ENCODE results near the gene ST8SIA1. TPM values are rescaled to one million over a fixed set of nuclear protein-coding genes. Genes with fewer than 3 reads are reported as not detected.
A peak's percentile ranks its signal among the peaks of the same experiment; 100 is the strongest.

ST8SIA1 gene
- total and polyA plus RNA-seq, 2 donors = 1.6 to 2.3 TPM

DNA sequence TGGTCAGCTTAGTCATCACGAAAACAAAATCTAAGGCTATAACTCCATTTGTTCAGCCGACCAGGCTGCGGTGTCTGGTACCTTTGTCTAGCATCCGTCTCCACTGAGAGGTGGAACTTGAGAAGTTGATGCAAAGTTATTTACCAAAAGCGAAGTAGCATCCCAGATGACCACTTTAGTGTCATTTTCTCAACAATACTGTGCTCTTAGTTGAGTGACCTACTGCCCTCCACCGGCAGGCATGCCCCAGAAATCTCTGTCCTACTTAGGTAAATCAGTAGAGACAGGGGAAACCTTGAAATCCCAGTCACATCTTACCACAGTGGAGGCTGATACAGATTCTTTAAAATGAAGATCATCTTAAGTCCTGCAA, 1.3 kb upstream of the ST8SIA1 start:
- no peak overlapping the region for H3K27ac ChIP-seq (ENCODE audit: low read depth in 1 of 2, low read length in 1 of 2)
- peaks cover 2 to 14% of the 10 kb centered on the region in 2 donors for H3K4me1 ChIP-seq (ENCODE audit: control insufficient read depth in 2 of 2, insufficient read depth in 2 of 2, low read length in 2 of 2)
- no peaks in the 10 kb centered on the region for H3K36me3 ChIP-seq (ENCODE audit: control insufficient read depth in 2 of 2, insufficient read depth in 2 of 2, low read length in 1 of 2)
- peaks cover 27 to 46% of the 10 kb centered on the region in 2 donors for H3K27me3 ChIP-seq (ENCODE audit: control insufficient read depth in 2 of 2, insufficient read depth in 1 of 2, low read length in 1 of 2)
- 4% methylated on average over 6 of the region's 6 CpGs for WGBS
- peak overlapping the region; percentile 39 to 55 for H3K4me3 ChIP-seq (ENCODE audit: low read length in 2 of 2)
- no peaks in the 10 kb centered on the region for H3K9me3 ChIP-seq (ENCODE audit: control insufficient read depth in 2 of 2, insufficient read depth in 1 of 2, low read length in 1 of 2)
- DNase-seq (ENCODE audit: low read depth in 6 of 9, low spot score in 9 of 9) = no peak

DNA sequence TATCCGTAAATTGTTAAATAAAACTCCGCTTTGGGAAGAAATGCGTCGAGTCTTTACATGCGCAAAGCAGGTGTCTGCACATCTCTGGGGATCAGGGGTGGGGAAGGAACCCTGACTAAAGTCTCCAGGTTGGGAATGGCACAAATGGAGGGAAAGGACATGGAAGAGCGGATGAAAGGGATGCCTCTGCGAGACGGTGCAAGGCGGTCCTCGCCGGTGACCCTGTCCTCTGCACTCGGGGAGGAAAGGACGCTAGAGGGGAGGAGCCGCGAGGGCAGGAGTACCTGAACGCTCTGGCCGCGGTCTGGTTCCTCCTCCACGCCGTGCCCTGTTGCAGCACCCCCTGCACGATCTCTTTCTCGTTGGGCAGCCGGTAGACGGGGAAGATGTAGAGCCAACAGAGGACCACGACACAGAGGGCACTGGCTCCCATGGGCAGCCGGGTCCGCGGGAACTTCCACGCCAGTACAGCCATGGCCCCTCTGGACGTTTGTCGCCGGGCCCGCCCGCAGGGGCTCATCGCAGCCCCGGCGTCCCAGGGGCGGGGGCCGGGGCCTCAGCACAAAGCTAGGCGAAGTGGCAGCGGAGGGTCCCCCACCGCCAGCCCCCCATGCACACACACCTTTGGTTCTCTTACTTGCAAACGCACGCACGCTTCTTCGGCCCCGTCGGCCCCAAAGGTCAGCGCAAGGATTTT, 646 bp downstream of the ST8SIA1 start:
- 7% methylated on average over 49 of the region's 49 CpGs for WGBS
- Histone ChIP-seq H3K27ac (ENCODE audit: low read depth in 1 of 2, low read length in 1 of 2) (no peak overlapping the region), H3K27me3 (ENCODE audit: control insufficient read depth in 2 of 2, insufficient read depth in 1 of 2, low read length in 1 of 2) (peaks cover 27 to 46% of the 10 kb centered on the region in 2 donors), H3K9me3 (ENCODE audit: control insufficient read depth in 2 of 2, insufficient read depth in 1 of 2, low read length in 1 of 2) (no peaks in the 10 kb centered on the region), H3K4me3 (ENCODE audit: low read length in 2 of 2) (peak overlapping the region; percentile 39 to 55), H3K36me3 (ENCODE audit: control insufficient read depth in 2 of 2, insufficient read depth in 2 of 2, low read length in 1 of 2) (no peaks in the 10 kb centered on the region), H3K4me1 (ENCODE audit: control insufficient read depth in 2 of 2, insufficient read depth in 2 of 2, low read length in 2 of 2) (peaks cover 2 to 14% of the 10 kb centered on the region in 2 donors)
- DNase-seq (ENCODE audit: low read depth in 6 of 9, low spot score in 9 of 9) = no peak

DNA sequence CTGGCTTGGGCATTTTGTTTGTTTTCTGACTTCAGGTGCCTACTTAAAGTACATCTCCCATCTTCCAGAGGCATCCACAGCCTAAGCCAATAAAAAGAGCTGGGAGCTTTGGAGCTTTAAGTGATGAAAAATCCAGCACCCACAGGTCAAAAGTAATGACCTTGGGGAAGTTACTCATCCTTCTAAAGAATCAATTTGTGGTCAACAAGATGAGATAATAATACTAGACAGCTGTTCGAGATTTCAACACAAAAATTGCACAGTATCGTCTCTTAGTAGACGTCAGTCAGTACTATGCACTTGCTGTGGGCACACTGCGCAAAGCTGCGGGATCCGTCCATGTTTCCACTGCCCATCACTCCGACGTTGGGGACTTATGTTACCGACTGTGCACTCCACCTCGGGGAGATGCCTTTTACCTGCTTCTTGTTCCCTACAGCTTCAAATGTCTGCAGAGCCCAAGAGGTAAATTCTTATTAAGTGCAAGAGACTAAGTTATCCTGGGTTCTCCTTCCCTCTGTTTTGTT, 1.3 kb downstream of the ST8SIA1 start:
- H3K36me3 ChIP-seq (ENCODE audit: control insufficient read depth in 2 of 2, insufficient read depth in 2 of 2, low read length in 1 of 2) = no peaks in the 10 kb centered on the region

DNA sequence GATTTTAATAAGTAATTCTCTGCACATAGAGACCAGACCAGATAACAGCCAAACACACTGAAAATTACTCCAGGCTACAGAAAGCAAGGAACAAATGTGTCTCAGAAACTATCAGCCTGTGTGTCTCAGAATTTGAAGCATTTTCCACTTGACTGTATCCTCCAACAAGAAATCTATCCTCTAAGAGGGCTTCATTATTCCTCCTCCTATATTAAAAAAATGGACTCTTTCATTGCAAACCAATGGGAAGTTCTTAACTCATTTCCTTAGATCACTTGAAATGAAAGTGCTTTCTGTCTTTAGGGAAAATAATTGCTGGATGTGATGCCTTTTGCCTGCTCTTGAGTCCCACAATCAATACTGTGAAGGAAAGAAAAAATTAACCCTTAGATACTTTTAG, 2.3 kb downstream of the ST8SIA1 start:
- H3K4me3 ChIP-seq (ENCODE audit: low read length in 2 of 2) = no peak overlapping the region
- H3K27me3 ChIP-seq (ENCODE audit: control insufficient read depth in 2 of 2, insufficient read depth in 1 of 2, low read length in 1 of 2) = peaks cover 27 to 46% of the 10 kb centered on the region in 2 donors
- no peaks in the 10 kb centered on the region for H3K36me3 ChIP-seq (ENCODE audit: control insufficient read depth in 2 of 2, insufficient read depth in 2 of 2, low read length in 1 of 2)
- no peaks in the 10 kb centered on the region for H3K9me3 ChIP-seq (ENCODE audit: control insufficient read depth in 2 of 2, insufficient read depth in 1 of 2, low read length in 1 of 2)
- no peak overlapping the region for H3K27ac ChIP-seq (ENCODE audit: low read depth in 1 of 2, low read length in 1 of 2)
- H3K4me1 ChIP-seq (ENCODE audit: control insufficient read depth in 2 of 2, insufficient read depth in 2 of 2, low read length in 2 of 2) = peaks cover 2 to 14% of the 10 kb centered on the region in 2 donors
- no peak for DNase-seq (ENCODE audit: low read depth in 6 of 9, low spot score in 9 of 9)

More for the DNA sequence above, 1.3 kb downstream of the ST8SIA1 start:
- Histone ChIP-seq H3K4me3 (ENCODE audit: low read length in 2 of 2) (no peak overlapping the region), H3K4me1 (ENCODE audit: control insufficient read depth in 2 of 2, insufficient read depth in 2 of 2, low read length in 2 of 2) (peaks cover 2 to 14% of the 10 kb centered on the region in 2 donors), H3K27me3 (ENCODE audit: control insufficient read depth in 2 of 2, insufficient read depth in 1 of 2, low read length in 1 of 2) (peaks cover 27 to 46% of the 10 kb centered on the region in 2 donors), H3K9me3 (ENCODE audit: control insufficient read depth in 2 of 2, insufficient read depth in 1 of 2, low read length in 1 of 2) (no peaks in the 10 kb centered on the region), H3K27ac (ENCODE audit: low read depth in 1 of 2, low read length in 1 of 2) (no peak overlapping the region)
- DNase-seq (ENCODE audit: low read depth in 6 of 9, low spot score in 9 of 9) = no peak
- 57% methylated on average over 10 of the region's 10 CpGs for WGBS

DNA sequence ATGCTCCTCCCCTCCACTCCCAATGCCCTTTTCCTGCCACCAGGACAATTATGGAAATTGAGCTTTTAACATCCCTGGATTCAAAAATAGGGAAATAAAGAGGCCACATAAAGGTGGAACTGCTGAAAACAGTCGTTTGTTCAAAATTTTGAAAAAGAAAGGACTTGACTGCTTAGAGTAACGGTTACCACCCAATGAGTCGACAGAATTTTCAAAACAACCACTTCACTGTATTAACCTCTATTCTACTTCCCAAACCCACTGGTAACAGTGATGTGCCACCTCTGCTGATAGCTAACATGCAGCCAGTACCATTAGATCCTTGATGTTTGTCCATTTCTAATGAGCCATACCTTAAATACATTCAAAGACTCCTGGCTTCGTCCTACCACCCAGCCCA, 4.9 kb downstream of the ST8SIA1 start:
- Histone ChIP-seq H3K9me3 (ENCODE audit: control insufficient read depth in 2 of 2, insufficient read depth in 1 of 2, low read length in 1 of 2) (no peaks in the 10 kb centered on the region), H3K27me3 (ENCODE audit: control insufficient read depth in 2 of 2, insufficient read depth in 1 of 2, low read length in 1 of 2) (peaks cover 20 to 26% of the 10 kb centered on the region in 2 donors), H3K4me1 (ENCODE audit: control insufficient read depth in 2 of 2, insufficient read depth in 2 of 2, low read length in 2 of 2) (peaks cover 2 to 7% of the 10 kb centered on the region in 2 donors), H3K36me3 (ENCODE audit: control insufficient read depth in 2 of 2, insufficient read depth in 2 of 2, low read length in 1 of 2) (no peaks in the 10 kb centered on the region), H3K27ac (ENCODE audit: low read depth in 1 of 2, low read length in 1 of 2) (no peak overlapping the region), H3K4me3 (ENCODE audit: low read length in 2 of 2) (no peak overlapping the region)
- 44% methylated on average over 4 of the region's 4 CpGs for WGBS
- DNase-seq (ENCODE audit: low read depth in 6 of 9, low spot score in 9 of 9) = no peak

DNA sequence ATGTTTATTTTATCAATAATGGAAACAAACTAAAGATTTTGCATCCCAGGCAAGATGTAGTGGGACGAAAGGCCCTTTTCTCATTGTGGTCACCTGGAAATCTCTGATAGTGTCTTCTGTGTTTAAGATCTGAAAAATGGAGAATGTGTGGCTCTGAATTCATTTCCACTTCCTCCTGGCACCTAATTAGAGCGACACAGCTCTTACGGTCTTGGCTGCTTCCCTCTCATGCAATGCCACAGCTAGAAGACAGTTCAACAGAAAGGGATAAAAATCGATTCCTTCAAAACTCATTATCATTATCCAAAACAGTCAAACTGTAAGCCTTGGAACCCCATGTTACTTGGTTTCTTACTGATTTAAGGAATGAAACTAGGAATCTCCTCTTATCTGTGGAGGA, 9.3 kb downstream of the ST8SIA1 start:
- no peak for DNase-seq (ENCODE audit: low read depth in 6 of 9, low spot score in 9 of 9)
- H3K9me3 ChIP-seq (ENCODE audit: control insufficient read depth in 2 of 2, insufficient read depth in 1 of 2, low read length in 1 of 2) = no peaks in the 10 kb centered on the region
- H3K4me1 ChIP-seq (ENCODE audit: control insufficient read depth in 2 of 2, insufficient read depth in 2 of 2, low read length in 2 of 2) = no peaks in the 10 kb centered on the region
- H3K27ac ChIP-seq (ENCODE audit: low read depth in 1 of 2, low read length in 1 of 2) = no peak overlapping the region
- no peak overlapping the region for H3K4me3 ChIP-seq (ENCODE audit: low read length in 2 of 2)
- H3K36me3 ChIP-seq (ENCODE audit: control insufficient read depth in 2 of 2, insufficient read depth in 2 of 2, low read length in 1 of 2) = no peaks in the 10 kb centered on the region
- no peaks in the 10 kb centered on the region for H3K27me3 ChIP-seq (ENCODE audit: control insufficient read depth in 2 of 2, insufficient read depth in 1 of 2, low read length in 1 of 2)
- 42% methylated on average over 4 of the region's 4 CpGs for WGBS

DNA sequence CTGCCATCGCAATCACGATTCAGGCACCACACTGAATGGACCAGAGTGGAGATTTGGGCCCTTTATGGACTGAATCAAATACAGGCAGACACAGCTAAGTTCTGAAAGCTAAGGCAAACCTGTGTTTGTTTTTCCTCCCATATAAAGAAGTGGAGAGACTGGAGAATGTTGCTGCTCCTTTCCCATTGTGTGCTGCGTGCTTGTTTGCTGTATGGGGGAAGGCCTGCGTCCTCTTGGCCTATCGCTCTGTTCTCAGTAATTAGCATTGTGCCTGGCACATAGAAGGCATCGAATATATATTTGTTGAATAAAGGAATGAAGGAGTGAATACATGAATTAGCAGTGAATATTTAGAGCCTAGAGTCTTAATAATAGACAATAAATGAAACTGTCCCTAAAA, 12.4 kb downstream of the ST8SIA1 start:
- 96% methylated on average over 6 of the region's 6 CpGs for WGBS
- DNase-seq (ENCODE audit: low read depth in 6 of 9, low spot score in 9 of 9) = no peak
- Histone ChIP-seq H3K36me3 (ENCODE audit: control insufficient read depth in 2 of 2, insufficient read depth in 2 of 2, low read length in 1 of 2) (no peaks in the 10 kb centered on the region), H3K9me3 (ENCODE audit: control insufficient read depth in 2 of 2, insufficient read depth in 1 of 2, low read length in 1 of 2) (no peaks in the 10 kb centered on the region), H3K4me3 (ENCODE audit: low read length in 2 of 2) (no peak overlapping the region), H3K27ac (ENCODE audit: low read depth in 1 of 2, low read length in 1 of 2) (no peak overlapping the region), H3K4me1 (ENCODE audit: control insufficient read depth in 2 of 2, insufficient read depth in 2 of 2, low read length in 2 of 2) (no peaks in the 10 kb centered on the region), H3K27me3 (ENCODE audit: control insufficient read depth in 2 of 2, insufficient read depth in 1 of 2, low read length in 1 of 2) (no peaks in the 10 kb centered on the region)

DNA sequence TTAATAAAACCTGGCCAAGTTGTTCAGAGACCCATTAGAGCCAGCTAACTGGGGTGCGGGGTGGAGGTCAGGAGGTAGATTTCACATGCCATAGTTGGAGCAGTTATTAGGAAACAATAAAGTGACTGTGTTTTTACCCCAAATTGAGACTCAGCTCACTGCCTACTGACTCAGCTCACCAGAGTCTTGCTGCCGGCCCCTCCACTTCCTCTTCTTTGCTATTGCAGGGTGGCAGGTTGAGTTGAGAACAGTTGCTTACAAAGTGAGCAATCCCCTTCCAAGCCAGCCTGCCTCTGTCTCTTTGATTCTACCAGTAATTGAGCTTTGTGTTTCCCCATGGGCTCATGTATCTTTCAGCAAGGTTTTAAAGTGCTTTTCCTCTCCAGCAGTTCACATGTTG, 12.9 kb downstream of the ST8SIA1 start:
- no peak overlapping the region for H3K4me3 ChIP-seq (ENCODE audit: low read length in 2 of 2)
- peak in 1 of 9 donors; percentile 33 for DNase-seq (ENCODE audit: low read depth in 6 of 9, low spot score in 9 of 9)
- H3K27ac ChIP-seq (ENCODE audit: low read depth in 1 of 2, low read length in 1 of 2) = no peak overlapping the region
- H3K27me3 ChIP-seq (ENCODE audit: control insufficient read depth in 2 of 2, insufficient read depth in 1 of 2, low read length in 1 of 2) = no peaks in the 10 kb centered on the region
- H3K9me3 ChIP-seq (ENCODE audit: control insufficient read depth in 2 of 2, insufficient read depth in 1 of 2, low read length in 1 of 2) = no peaks in the 10 kb centered on the region
- no peaks in the 10 kb centered on the region for H3K4me1 ChIP-seq (ENCODE audit: control insufficient read depth in 2 of 2, insufficient read depth in 2 of 2, low read length in 2 of 2)
- no peaks in the 10 kb centered on the region for H3K36me3 ChIP-seq (ENCODE audit: control insufficient read depth in 2 of 2, insufficient read depth in 2 of 2, low read length in 1 of 2)
- WGBS = 12% methylated on average over 2 of the region's 2 CpGs

DNA sequence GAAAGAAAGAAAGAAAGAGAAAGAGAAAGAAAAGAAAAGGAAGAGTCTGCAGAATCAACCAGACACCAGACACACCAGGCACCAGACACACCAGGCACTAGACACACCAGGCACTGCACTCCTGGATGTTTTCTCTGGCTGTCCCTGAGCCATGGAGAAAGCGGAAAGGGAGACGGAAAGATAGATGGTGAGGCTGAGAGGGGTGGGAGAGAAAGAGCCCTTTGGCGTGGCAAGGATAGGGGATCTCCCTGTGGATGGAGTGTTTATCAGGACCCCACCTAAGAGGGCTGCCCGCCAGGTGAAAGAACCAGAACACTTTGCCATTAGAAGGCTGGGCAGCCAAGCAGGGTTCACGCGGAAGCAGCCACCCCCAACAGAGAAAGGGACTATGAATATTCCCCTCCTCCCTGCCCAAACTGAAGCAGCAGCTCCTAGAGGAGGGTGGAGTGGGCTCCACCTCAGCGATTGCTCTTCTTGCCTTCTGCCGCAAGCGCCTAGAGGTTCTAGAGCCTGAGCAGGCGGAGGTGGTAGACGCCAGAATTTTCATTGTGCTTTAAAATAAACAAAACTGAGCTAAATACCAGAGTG, 13.4 kb downstream of the ST8SIA1 start:
- WGBS = 90% methylated on average over 11 of the region's 11 CpGs

More for the DNA sequence above, 13.4 kb downstream of the ST8SIA1 start:
- H3K4me3 ChIP-seq (ENCODE audit: low read length in 2 of 2) = no peak overlapping the region
- H3K36me3 ChIP-seq (ENCODE audit: control insufficient read depth in 2 of 2, insufficient read depth in 2 of 2, low read length in 1 of 2) = no peaks in the 10 kb centered on the region
- no peaks in the 10 kb centered on the region for H3K9me3 ChIP-seq (ENCODE audit: control insufficient read depth in 2 of 2, insufficient read depth in 1 of 2, low read length in 1 of 2)
- no peak for DNase-seq (ENCODE audit: low read depth in 6 of 9, low spot score in 9 of 9)
- H3K4me1 ChIP-seq (ENCODE audit: control insufficient read depth in 2 of 2, insufficient read depth in 2 of 2, low read length in 2 of 2) = no peaks in the 10 kb centered on the region
- H3K27ac ChIP-seq (ENCODE audit: low read depth in 1 of 2, low read length in 1 of 2) = no peak overlapping the region
- H3K27me3 ChIP-seq (ENCODE audit: control insufficient read depth in 2 of 2, insufficient read depth in 1 of 2, low read length in 1 of 2) = no peaks in the 10 kb centered on the region

Measured in thymus (tissue), 11 donors.